ENCODE results near the gene NANP.
"Not testable (repeated sequence)": the region's sequence is repeated elsewhere in the genome, so short reads cannot be mapped to it uniquely, and the experiment has no call there.

The NANP gene

GRCh38 chr20:25606094-25606695 lies 17.6 kb downstream of the NANP start:
- no peak for DNase-seq (ENCODE audit: low spot score)

- DNase-seq (ENCODE audit: low spot score) = peak; percentile 13
Observed at GRCh38 chr20:25605148-25605547, 18.7 kb downstream of the NANP start.

GRCh38 chr20:25604611-25605010 lies 19.2 kb downstream of the NANP start:
- DNase-seq (ENCODE audit: low spot score) = no peak

GRCh38 chr20:25602914-25603309 lies 20.9 kb downstream of the NANP start:
- DNase-seq (ENCODE audit: low spot score) = not testable (repeated sequence)

- DNase-seq (ENCODE audit: low spot score) = not testable (repeated sequence)
Observed at GRCh38 chr20:25602191-25602913, 21.5 kb downstream of the NANP start.

- DNase-seq (ENCODE audit: low spot score) = no peak
Observed at GRCh38 chr20:25601659-25602058, 22.2 kb downstream of the NANP start.

- no peak for DNase-seq (ENCODE audit: low spot score)
Observed at GRCh38 chr20:25600632-25601031, 23.2 kb downstream of the NANP start.

- no peak for DNase-seq (ENCODE audit: low spot score)
Observed at GRCh38 chr20:25592135-25592852, 31.5 kb downstream of the NANP start.

GRCh38 chr20:25590778-25591177 lies 33.0 kb downstream of the NANP start:
- not testable (repeated sequence) for DNase-seq (ENCODE audit: low spot score)

- DNase-seq (ENCODE audit: low spot score) = no peak
Observed at GRCh38 chr20:25588491-25588890, 35.3 kb downstream of the NANP start.

- no peak for DNase-seq (ENCODE audit: low spot score)
Observed at GRCh38 chr20:25587536-25587935, 36.3 kb downstream of the NANP start.

- no peak for DNase-seq (ENCODE audit: low spot score)
Observed at GRCh38 chr20:25586877-25587276, 36.9 kb downstream of the NANP start.

- DNase-seq (ENCODE audit: low spot score) = peak; percentile 83
Observed at GRCh38 chr20:25584905-25585704, 38.7 kb downstream of the NANP start, which contains the start of gene NINL. Gene NINL, minus strand, starts transcription at chr20:25585531. Its CDS starts 58,944 bp downstream, at chr20:25526587.

GRCh38 chr20:25583607-25584006 lies 40.2 kb downstream of the NANP start:
- DNase-seq (ENCODE audit: low spot score) = not testable (repeated sequence)

GRCh38 chr20:25580711-25581110 lies 43.1 kb downstream of the NANP start:
- DNase-seq (ENCODE audit: low spot score) = no peak

- DNase-seq (ENCODE audit: low spot score) = no peak
Observed at GRCh38 chr20:25579081-25579770, 44.6 kb downstream of the NANP start.

- DNase-seq (ENCODE audit: low spot score) = no peak
Observed at GRCh38 chr20:25576783-25577530, 46.9 kb downstream of the NANP start.

- peak; percentile 26 for DNase-seq (ENCODE audit: low spot score)
Observed at GRCh38 chr20:25574411-25574810, 49.4 kb downstream of the NANP start.

GRCh38 chr20:25573288-25574251 lies 50.2 kb downstream of the NANP start:
- no peak for DNase-seq (ENCODE audit: low spot score)

GRCh38 chr20:25571817-25572216 lies 52.0 kb downstream of the NANP start:
- no peak for DNase-seq (ENCODE audit: low spot score)

Data from AG08395 (cell line).